Left renal cortex interstitium (tissue), 4 donors: ENCODE data around the gene ENG. TPM values are rescaled to one million over a fixed set of nuclear protein-coding genes. Genes with fewer than 3 reads are reported as not detected.
"Not testable (repeated sequence)": the region's sequence is repeated elsewhere in the genome, so short reads cannot be mapped to it uniquely, and the experiment has no call there.

Experiments
- DNase-seq, 4 donors: peaks; one replicate each; pipeline ENCODE4 v3.0.0-alpha.2; 2013; ENCODE audit warnings: low read depth in 4 of 4, low spot score in 2 of 4, missing footprints in 1 of 4
- polyA plus RNA-seq, 4 donors: library from polyadenylated mRNA; unstranded; fragments of 120-200 nt; gene quantifications; one replicate each; pipeline ENCODE4 v1.2.1, GENCODE V29; 2013; ENCODE audit not compliant: insufficient read length in 4 of 4

ENG gene
- polyA plus RNA-seq, 4 donors: 74.4 to 112 (median 80.8) TPM

- DNase-seq: no peak
Measured at GRCh38 chr9:127878652-127879390, 24.4 kb upstream of the ENG start.

GRCh38 chr9:127878001-127878651 is 23.7 kb upstream of the ENG start:
- DNase-seq: no peak

GRCh38 chr9:127877566-127877998 is 23.1 kb upstream of the ENG start, which contains the start of gene AK1:
AK1 (minus strand) TSS chr9:127877675; CDS start chr9:127874617, 3,058 bp downstream.
- no peak for DNase-seq

- no peak for DNase-seq
Measured at GRCh38 chr9:127876764-127877562, 22.5 kb upstream of the ENG start.

GRCh38 chr9:127876026-127876763 is 21.7 kb upstream of the ENG start:
- no peak for DNase-seq

GRCh38 chr9:127875306-127875966 is 21.0 kb upstream of the ENG start:
- no peak for DNase-seq

GRCh38 chr9:127874301-127875221 is 20.1 kb upstream of the ENG start:
- DNase-seq: no peak

- DNase-seq: no peak
Measured at GRCh38 chr9:127873886-127874285, 19.4 kb upstream of the ENG start.

- DNase-seq: no peak
Measured at GRCh38 chr9:127873223-127873691, 18.8 kb upstream of the ENG start.

- no peak for DNase-seq
Measured at GRCh38 chr9:127872369-127873222, 18.1 kb upstream of the ENG start.

GRCh38 chr9:127871531-127871930 is 17.1 kb upstream of the ENG start:
- no peak for DNase-seq

GRCh38 chr9:127870887-127871286 is 16.4 kb upstream of the ENG start:
- no peak for DNase-seq

- DNase-seq: not testable (repeated sequence)
Measured at GRCh38 chr9:127870153-127870491, 15.7 kb upstream of the ENG start.

GRCh38 chr9:127869310-127870152 is 15.1 kb upstream of the ENG start:
- DNase-seq: peak in 2 of 4 donors; percentile 65 to 72

GRCh38 chr9:127868278-127868902 is 13.9 kb upstream of the ENG start:
- no peak for DNase-seq

GRCh38 chr9:127867356-127868277 is 13.2 kb upstream of the ENG start:
- DNase-seq: no peak
